ENCODE results near the gene NETO2.

NETO2 gene

DNA sequence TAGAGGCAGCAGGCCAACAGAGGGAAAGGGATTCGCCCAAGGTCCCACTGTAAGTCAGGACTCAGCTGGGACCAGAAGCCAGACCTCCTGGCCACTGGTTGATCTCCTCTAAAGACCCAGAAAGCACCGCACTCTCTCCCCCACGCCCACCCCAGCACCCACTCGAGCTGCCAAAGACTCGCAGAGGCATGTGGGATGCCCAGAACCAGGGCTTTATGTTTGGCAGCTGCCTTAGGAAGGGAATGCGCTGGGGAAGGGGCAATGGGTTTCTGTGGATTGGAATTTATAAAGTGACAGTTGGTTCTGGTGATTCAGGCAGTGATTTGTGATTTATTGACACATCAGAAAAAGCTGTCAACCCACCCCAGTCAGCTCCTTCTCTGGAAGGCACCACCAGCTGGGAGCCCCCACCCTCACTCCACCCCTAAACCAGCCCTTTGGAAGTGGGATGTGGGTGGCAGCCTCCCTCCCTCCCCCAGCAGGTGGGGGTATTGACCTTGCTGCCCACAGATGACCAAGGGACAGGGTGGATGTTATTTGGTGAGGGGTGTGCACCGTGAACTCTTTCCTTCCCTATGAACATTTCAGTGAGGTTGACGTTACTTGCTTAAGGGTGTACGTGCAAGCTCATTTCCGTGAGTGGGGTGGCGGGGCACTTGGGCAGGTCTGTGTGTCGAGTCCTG, 93.7 kb downstream of the NETO2 start:
- Histone ChIP-seq H3K4me1 (ENCODE audit: control insufficient read depth, insufficient read depth, low read length) (no peaks in the 10 kb centered on the region), H3K9me3 (ENCODE audit: control insufficient read depth, insufficient read depth, low read length) (no peaks in the 10 kb centered on the region), H3K36me3 (ENCODE audit: control insufficient read depth, insufficient read depth, low read length) (no peaks in the 10 kb centered on the region), H3K27me3 (ENCODE audit: control insufficient read depth, insufficient read depth, low read length) (no peaks in the 10 kb centered on the region), H3K4me3 (ENCODE audit: low read depth, low read length) (no peak overlapping the region), H3K9ac (ENCODE audit: low read depth, low read length) (no peak overlapping the region)

DNA sequence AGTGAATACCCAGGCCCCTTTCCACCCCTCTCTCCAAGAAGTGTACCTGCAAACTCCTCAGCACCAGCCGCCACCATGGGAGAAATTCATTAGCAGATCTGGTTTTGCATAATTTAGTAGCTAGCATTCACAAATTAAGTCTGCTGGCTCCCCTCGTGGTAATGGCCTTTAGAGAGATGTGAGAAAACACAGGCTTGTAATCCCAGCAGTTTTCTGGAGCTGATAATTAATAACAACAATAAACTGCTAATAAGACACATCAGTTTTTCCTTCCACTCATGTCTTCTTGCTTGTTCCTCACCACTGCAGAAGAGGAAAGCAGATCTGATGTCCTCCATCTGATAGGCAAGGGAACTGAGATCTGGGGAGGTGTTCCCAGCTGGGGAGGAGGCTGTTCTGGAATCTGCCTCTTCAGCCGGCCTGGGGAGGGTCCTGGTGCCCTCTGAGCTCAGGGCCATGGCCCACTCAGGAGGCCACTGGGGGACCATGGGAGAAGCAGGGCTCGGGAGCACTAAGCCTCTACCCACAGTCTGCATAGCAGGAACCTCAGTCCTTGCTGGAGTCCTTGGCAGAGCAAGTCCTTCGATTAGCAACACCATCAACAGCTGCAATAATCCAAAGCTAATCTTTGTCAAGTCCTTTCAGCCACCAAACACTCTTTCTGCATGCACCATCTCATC, 96.1 kb downstream of the NETO2 start:
- H3K4me1 ChIP-seq (ENCODE audit: control insufficient read depth, insufficient read depth, low read length): no peaks in the 10 kb centered on the region
- H3K27me3 ChIP-seq (ENCODE audit: control insufficient read depth, insufficient read depth, low read length): no peaks in the 10 kb centered on the region
- no peak overlapping the region for H3K4me3 ChIP-seq (ENCODE audit: low read depth, low read length)
- no peaks in the 10 kb centered on the region for H3K9me3 ChIP-seq (ENCODE audit: control insufficient read depth, insufficient read depth, low read length)
- no peaks in the 10 kb centered on the region for H3K36me3 ChIP-seq (ENCODE audit: control insufficient read depth, insufficient read depth, low read length)
- H3K9ac ChIP-seq (ENCODE audit: low read depth, low read length): no peak overlapping the region

DNA sequence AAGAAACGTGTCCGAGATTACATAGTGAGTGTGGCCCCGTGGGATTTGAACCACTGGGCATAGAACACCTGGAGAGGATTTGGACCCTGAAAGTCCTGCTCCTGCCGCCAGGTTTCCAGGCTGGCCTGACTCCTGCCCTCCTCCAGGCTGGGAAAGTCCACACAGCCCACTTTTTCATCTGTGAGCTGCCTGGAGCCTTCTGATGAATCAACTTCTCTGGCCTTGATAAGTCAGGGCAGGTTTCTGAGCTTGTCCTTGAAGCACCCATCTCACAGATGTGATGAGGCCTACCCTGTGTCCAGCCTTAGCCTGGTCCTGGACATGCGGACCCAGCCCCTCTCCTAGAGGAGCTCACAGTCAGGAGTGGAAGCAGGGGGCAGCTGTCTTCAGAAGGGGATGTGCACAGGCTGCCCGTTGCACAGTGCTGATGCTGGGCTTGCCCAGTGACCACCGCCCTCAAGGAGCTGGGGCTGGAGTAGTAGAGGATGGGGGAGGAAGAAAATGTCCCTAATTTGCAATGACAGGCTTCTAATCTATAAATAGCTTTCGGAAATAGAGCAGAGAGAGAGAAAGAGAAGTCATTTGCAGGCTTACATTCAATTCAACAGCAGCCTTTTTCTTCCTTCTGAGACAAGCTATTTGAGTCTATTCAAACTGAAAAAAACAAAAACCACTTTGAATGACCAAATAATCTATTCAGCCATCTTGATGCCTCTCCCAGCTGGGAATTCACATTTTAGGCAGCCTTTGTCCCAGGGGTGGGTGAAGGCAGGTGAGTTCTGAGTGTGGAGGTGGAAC, 96.8 kb downstream of the NETO2 start:
- Histone ChIP-seq H3K9ac (ENCODE audit: low read depth, low read length) (no peak overlapping the region), H3K4me1 (ENCODE audit: control insufficient read depth, insufficient read depth, low read length) (no peaks in the 10 kb centered on the region), H3K36me3 (ENCODE audit: control insufficient read depth, insufficient read depth, low read length) (no peaks in the 10 kb centered on the region), H3K27me3 (ENCODE audit: control insufficient read depth, insufficient read depth, low read length) (no peaks in the 10 kb centered on the region), H3K9me3 (ENCODE audit: control insufficient read depth, insufficient read depth, low read length) (no peaks in the 10 kb centered on the region), H3K4me3 (ENCODE audit: low read depth, low read length) (no peak overlapping the region)

DNA sequence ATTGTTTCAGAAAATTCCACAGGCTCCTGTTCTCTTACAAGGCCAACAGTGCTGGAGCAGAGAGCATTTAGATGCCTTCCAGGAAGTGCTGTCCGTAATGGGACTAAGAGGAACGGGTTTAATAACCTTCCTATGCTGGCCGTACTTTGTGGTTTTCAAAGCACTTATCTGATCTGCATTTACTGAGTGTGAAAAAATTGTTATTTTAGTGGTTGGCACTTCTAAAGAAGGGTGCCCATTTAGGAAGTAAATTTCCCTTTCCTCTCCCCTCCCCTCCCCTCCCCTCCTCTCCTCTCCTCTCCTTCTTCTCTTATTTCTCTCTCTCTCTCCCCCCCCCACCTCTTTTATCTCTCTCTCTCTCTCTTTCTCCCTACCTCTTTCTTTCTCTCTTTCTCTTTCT, 98.3 kb downstream of the NETO2 start:
- Histone ChIP-seq H3K36me3 (ENCODE audit: control insufficient read depth, insufficient read depth, low read length) (no peaks in the 10 kb centered on the region), H3K4me1 (ENCODE audit: control insufficient read depth, insufficient read depth, low read length) (no peaks in the 10 kb centered on the region), H3K27me3 (ENCODE audit: control insufficient read depth, insufficient read depth, low read length) (no peaks in the 10 kb centered on the region), H3K9ac (ENCODE audit: low read depth, low read length) (no peak overlapping the region), H3K9me3 (ENCODE audit: control insufficient read depth, insufficient read depth, low read length) (no peaks in the 10 kb centered on the region), H3K4me3 (ENCODE audit: low read depth, low read length) (no peak overlapping the region)

DNA sequence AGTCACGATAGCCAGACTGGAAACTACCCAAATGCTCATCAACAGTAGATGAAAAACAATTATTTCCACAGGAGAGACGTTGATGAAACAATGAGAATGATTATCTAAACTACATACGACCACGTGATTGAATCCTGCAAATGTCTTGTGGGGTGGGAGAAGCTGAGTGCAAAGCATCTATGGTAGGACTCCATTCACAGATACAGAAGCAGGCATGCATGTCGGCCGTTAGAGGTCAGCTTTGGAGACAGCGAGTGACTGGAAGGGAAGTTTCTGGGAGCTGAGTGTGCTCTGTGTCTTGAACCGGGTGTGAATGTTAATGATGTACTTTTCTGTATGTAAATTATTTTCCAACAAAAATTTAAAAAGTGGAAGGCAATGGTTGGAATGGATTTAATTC, 98.7 kb downstream of the NETO2 start:
- no peaks in the 10 kb centered on the region for H3K36me3 ChIP-seq (ENCODE audit: control insufficient read depth, insufficient read depth, low read length)
- H3K27me3 ChIP-seq (ENCODE audit: control insufficient read depth, insufficient read depth, low read length): no peaks in the 10 kb centered on the region
- H3K4me3 ChIP-seq (ENCODE audit: low read depth, low read length): no peak overlapping the region
- no peaks in the 10 kb centered on the region for H3K4me1 ChIP-seq (ENCODE audit: control insufficient read depth, insufficient read depth, low read length)
- H3K9ac ChIP-seq (ENCODE audit: low read depth, low read length): no peak overlapping the region
- no peaks in the 10 kb centered on the region for H3K9me3 ChIP-seq (ENCODE audit: control insufficient read depth, insufficient read depth, low read length)

DNA sequence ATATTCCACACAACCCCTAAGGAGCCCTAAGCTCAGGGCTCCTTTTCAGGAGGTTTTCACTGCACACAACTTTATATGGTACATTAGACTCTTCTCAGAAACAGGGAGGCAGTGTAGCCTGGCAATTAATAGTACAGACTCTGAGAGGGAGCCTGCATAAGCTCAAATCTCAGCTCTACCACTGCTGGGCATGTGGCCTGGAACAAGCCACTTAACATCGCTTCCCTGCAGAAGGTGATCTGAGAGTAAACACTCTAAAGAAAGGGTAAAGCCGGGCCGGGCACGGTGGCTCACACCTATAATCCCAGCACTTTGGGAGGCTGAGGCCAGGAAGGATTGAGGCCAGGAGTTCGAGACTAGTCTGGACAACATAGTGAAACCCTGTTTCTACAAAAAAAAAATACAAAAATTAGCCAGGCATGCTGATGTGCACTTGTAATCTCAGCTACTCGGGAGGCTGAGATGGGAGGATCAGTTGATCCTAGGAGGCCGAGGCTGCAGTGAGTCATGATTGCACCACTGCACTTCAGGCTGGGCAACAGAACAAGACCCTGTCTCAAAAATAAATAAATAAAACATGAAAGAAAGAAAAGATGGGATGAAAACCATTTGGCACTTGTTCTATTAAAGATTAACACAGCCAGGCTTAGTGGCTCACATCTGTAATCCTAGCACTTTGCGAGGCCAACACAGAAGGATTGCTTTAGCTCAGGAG, 99.6 kb downstream of the NETO2 start:
- Histone ChIP-seq H3K4me3 (ENCODE audit: low read depth, low read length) (no peak overlapping the region), H3K27me3 (ENCODE audit: control insufficient read depth, insufficient read depth, low read length) (no peaks in the 10 kb centered on the region), H3K36me3 (ENCODE audit: control insufficient read depth, insufficient read depth, low read length) (no peaks in the 10 kb centered on the region), H3K9ac (ENCODE audit: low read depth, low read length) (no peak overlapping the region), H3K4me1 (ENCODE audit: control insufficient read depth, insufficient read depth, low read length) (no peaks in the 10 kb centered on the region), H3K9me3 (ENCODE audit: control insufficient read depth, insufficient read depth, low read length) (no peaks in the 10 kb centered on the region)

DNA sequence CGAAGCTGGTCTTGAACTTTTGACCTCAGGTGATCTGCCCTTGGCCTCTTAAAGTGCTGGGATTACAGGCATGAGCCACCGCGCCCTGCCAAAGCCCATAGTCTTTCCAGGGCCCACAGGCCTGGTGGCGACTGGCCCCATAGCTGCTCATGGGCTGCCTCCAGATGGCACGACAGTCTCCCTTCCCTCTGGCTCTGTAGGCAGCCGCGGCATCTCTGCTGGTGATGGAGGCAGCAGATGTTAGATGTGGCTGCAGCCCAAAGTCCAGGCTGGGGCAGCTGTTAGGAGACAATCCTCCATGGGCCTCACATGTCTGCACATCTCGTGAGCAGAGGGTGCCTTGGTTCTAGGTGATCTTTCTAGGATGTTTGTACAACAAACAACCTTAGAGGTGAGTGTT, 100.5 kb downstream of the NETO2 start:
- H3K4me1 ChIP-seq (ENCODE audit: control insufficient read depth, insufficient read depth, low read length): no peaks in the 10 kb centered on the region
- no peak overlapping the region for H3K9ac ChIP-seq (ENCODE audit: low read depth, low read length)
- no peaks in the 10 kb centered on the region for H3K9me3 ChIP-seq (ENCODE audit: control insufficient read depth, insufficient read depth, low read length)
- no peak overlapping the region for H3K4me3 ChIP-seq (ENCODE audit: low read depth, low read length)
- no peaks in the 10 kb centered on the region for H3K36me3 ChIP-seq (ENCODE audit: control insufficient read depth, insufficient read depth, low read length)
- H3K27me3 ChIP-seq (ENCODE audit: control insufficient read depth, insufficient read depth, low read length): peaks cover 2% of the 10 kb centered on the region

DNA sequence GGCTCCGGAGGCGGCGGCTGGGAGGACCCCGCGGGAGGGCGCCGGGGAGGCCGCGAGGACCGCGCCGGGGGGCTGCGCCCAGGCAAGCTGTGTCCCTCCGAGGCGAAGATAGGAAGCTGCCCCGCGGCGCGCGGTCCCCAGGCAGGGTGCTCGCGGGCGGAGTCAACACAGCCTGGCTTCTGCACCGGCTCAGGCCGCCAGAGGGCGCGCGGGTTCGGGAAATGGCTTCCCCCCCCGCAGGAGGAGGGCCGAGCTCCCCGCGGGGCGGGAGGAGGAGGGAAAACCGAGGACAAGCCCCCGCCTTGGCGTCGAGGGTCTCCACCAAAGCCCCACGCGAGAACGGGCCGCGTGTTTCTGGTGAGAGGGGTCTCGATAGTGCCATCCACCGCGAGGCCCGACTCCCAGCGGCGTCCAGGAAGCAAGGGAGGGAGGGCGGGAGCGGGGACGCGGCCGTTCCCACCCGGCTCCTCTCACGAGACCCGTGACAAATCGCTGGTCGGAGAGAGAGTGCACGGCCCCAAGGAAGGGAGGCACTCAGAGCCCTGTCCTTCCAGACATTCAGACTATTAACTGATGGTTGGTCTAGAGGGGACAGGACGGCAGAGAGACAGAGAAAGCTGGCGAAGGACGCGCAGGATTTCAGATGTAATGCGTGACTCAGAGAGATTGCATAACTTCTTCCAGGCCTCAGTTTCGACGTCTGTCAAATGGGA, 105.8 kb downstream of the NETO2 start:
- no peaks in the 10 kb centered on the region for H3K36me3 ChIP-seq (ENCODE audit: control insufficient read depth, insufficient read depth, low read length)
- peak overlapping the region; percentile 70 for H3K4me3 ChIP-seq (ENCODE audit: low read depth, low read length)
- no peaks in the 10 kb centered on the region for H3K9me3 ChIP-seq (ENCODE audit: control insufficient read depth, insufficient read depth, low read length)
- H3K27me3 ChIP-seq (ENCODE audit: control insufficient read depth, insufficient read depth, low read length): peaks cover 9% of the 10 kb centered on the region
- H3K4me1 ChIP-seq (ENCODE audit: control insufficient read depth, insufficient read depth, low read length): no peaks in the 10 kb centered on the region
- no peak overlapping the region for H3K9ac ChIP-seq (ENCODE audit: low read depth, low read length)

DNA sequence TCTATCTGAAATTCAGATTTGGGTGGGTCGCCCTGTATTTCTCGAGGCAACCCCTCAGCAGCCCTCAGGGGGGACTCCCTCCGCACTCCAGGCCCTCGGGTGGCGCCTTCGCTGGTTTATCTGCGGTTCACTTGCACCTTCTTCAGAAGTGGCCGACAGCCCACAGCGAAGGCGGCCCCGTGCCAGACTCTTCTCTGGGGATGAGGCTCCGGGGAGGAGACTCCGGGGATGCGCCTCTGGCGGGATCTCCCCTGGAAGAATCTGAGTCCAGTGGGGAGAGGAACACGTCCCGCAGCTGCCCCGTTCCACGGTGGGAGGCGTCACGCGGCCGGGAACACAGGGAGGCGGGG, 106.4 kb downstream of the NETO2 start:
- Histone ChIP-seq H3K9me3 (ENCODE audit: control insufficient read depth, insufficient read depth, low read length) (no peaks in the 10 kb centered on the region), H3K9ac (ENCODE audit: low read depth, low read length) (no peak overlapping the region), H3K4me1 (ENCODE audit: control insufficient read depth, insufficient read depth, low read length) (no peaks in the 10 kb centered on the region), H3K36me3 (ENCODE audit: control insufficient read depth, insufficient read depth, low read length) (no peaks in the 10 kb centered on the region), H3K27me3 (ENCODE audit: control insufficient read depth, insufficient read depth, low read length) (peaks cover 9% of the 10 kb centered on the region), H3K4me3 (ENCODE audit: low read depth, low read length) (peak overlapping the region; percentile 70)

DNA sequence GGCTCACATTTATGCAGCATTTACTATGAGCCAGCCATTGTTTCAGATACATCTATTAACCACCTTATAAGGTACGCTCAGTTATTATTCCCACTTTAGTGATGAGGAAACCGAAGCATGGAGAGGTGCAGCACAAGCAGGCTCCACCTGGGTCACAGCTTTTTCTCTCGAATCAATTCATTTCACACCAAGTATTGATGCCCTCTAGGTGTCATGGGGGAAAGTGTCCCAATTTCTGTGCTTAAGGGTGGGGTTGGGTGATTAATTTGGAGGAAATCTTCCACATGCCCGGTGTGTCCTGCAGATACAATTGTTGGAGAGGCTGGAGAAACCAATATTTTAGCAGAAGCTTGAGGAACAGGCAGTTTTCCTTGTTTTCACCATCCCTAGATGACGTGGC, 107.5 kb downstream of the NETO2 start:
- Histone ChIP-seq H3K4me1 (ENCODE audit: control insufficient read depth, insufficient read depth, low read length) (no peaks in the 10 kb centered on the region), H3K9me3 (ENCODE audit: control insufficient read depth, insufficient read depth, low read length) (no peaks in the 10 kb centered on the region), H3K27me3 (ENCODE audit: control insufficient read depth, insufficient read depth, low read length) (peaks cover 9% of the 10 kb centered on the region), H3K4me3 (ENCODE audit: low read depth, low read length) (no peak overlapping the region), H3K36me3 (ENCODE audit: control insufficient read depth, insufficient read depth, low read length) (no peaks in the 10 kb centered on the region), H3K9ac (ENCODE audit: low read depth, low read length) (no peak overlapping the region)

DNA sequence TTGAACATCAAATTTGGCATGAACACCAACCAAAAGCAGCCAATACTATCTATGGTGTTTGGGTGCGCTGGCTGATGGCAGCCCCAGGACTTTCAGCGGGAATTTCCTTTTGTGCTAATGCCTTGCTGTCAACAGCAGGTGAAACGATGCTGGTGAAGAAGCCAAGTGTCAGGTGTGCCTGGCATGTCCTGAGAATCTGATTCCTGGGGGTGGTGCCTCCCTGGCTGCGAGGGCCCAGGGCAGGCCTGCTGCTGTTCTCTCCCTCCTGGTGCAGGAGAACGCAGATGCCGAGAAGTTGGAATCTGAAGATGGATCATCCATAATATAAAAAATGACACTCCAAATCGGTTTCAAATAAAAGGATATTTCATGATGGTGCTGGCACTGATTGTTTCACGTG, 108.3 kb downstream of the NETO2 start:
- H3K36me3 ChIP-seq (ENCODE audit: control insufficient read depth, insufficient read depth, low read length): no peaks in the 10 kb centered on the region
- H3K4me3 ChIP-seq (ENCODE audit: low read depth, low read length): no peak overlapping the region
- no peak overlapping the region for H3K9ac ChIP-seq (ENCODE audit: low read depth, low read length)
- no peaks in the 10 kb centered on the region for H3K4me1 ChIP-seq (ENCODE audit: control insufficient read depth, insufficient read depth, low read length)
- no peaks in the 10 kb centered on the region for H3K9me3 ChIP-seq (ENCODE audit: control insufficient read depth, insufficient read depth, low read length)
- peaks cover 9% of the 10 kb centered on the region for H3K27me3 ChIP-seq (ENCODE audit: control insufficient read depth, insufficient read depth, low read length)
